Osteoblast (primary cell): Measurements from ENCODE around the gene RNF138. TPM values are rescaled to one million over a fixed set of nuclear protein-coding genes. Genes with fewer than 3 reads are reported as not detected.

Experiments
- DNase-seq: peaks from one replicate; pipeline ENCODE4 v3.0.0; 2011; ENCODE audit warnings: low spot score, mixed read lengths; ENCODE audit not compliant: insufficient read length; ENCODE audit errors: missing footprints
- H2AFZ ChIP-seq: 2 replicates; pipeline ENCODE4 v1.6.0; 2011; ENCODE audit warnings: mild to moderate bottlenecking, low read length
- H3K27ac ChIP-seq: 2 replicates; pipeline ENCODE4 v1.5.1; 2011; ENCODE audit warnings: mild to moderate bottlenecking, low read depth, low read length, moderate library complexity
- H3K27me3 ChIP-seq: 2 replicates; pipeline ENCODE4 v1.6.0; 2012; ENCODE audit warnings: mild to moderate bottlenecking, control low read depth, inconsistent platforms, low read length, moderate library complexity; ENCODE audit not compliant: insufficient read depth
- H3K36me3 ChIP-seq: 2 replicates; pipeline ENCODE4 v1.5.1; 2011; ENCODE audit warnings: mild to moderate bottlenecking, low read length, control low read depth, moderate library complexity; ENCODE audit not compliant: insufficient read depth
- H3K4me1 ChIP-seq: 2 replicates; pipeline ENCODE4 v1.5.1; 2011; ENCODE audit warnings: mild to moderate bottlenecking, low read length, control low read depth, moderate library complexity; ENCODE audit not compliant: insufficient read depth
- H3K4me2 ChIP-seq: 2 replicates; pipeline ENCODE4 v1.6.0; 2011; ENCODE audit warnings: mild to moderate bottlenecking, low read length; ENCODE audit not compliant: insufficient read depth
- H3K4me3 ChIP-seq: fragments of 200-600 bp; sonication (generic); 3 replicates; pipeline ENCODE4 v1.5.1; 2012; ENCODE audit warnings: mild to moderate bottlenecking, low read length, inconsistent platforms; ENCODE audit not compliant: insufficient read depth
- H3K79me2 ChIP-seq: 2 replicates; pipeline ENCODE4 v1.6.0; 2012; ENCODE audit warnings: mild to moderate bottlenecking, low read length, control low read depth, inconsistent platforms; ENCODE audit not compliant: insufficient read depth
- H3K9me3 ChIP-seq: 2 replicates; pipeline ENCODE4 v1.5.1; 2011; ENCODE audit warnings: low read depth, low read length, control low read depth
- H4K20me1 ChIP-seq: 2 replicates; pipeline ENCODE4 v1.6.0; 2012; ENCODE audit warnings: mild to moderate bottlenecking, low read length, control low read depth; ENCODE audit not compliant: insufficient read depth
- total RNA-seq: library from RNA; depleted of rRNA; stranded (reverse); fragments of >200 nt; gene quantifications from 2 replicates; pipeline ENCODE4 v1.2.3, GENCODE V29; 2012
- TF ChIP-seq, protein P1 (sequence below): IDR thresholded peaks from 2 replicates; pipeline ENCODE4 v1.5.1; 2011; ENCODE audit warnings: mild to moderate bottlenecking, low read depth, low read length, moderate library complexity; ENCODE audit errors: extremely low read depth

Gene RNF138, protein sequence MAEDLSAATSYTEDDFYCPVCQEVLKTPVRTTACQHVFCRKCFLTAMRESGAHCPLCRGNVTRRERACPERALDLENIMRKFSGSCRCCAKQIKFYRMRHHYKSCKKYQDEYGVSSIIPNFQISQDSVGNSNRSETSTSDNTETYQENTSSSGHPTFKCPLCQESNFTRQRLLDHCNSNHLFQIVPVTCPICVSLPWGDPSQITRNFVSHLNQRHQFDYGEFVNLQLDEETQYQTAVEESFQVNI
- total RNA-seq: 21.4 and 22.1 TPM in 2 replicates

- no peaks in the 10 kb centered on the region for H3K27me3 ChIP-seq
- peak within 1 kb of the TSS; percentile 92 for H2AFZ ChIP-seq
- H3K27ac ChIP-seq: peak within 1 kb of the TSS; percentile 80
- H3K4me1 ChIP-seq: peaks cover 15% of the 10 kb centered on the region
- peaks cover 43% of the 10 kb centered on the region for H3K79me2 ChIP-seq
- peaks cover 5% of the 10 kb centered on the region for H3K36me3 ChIP-seq
- peaks cover 15% of the 10 kb centered on the region for H4K20me1 ChIP-seq
- DNase-seq: peak; percentile 95
- peak within 1 kb of the TSS; percentile 90 for H3K4me2 ChIP-seq
- TF ChIP-seq, protein P1, sequence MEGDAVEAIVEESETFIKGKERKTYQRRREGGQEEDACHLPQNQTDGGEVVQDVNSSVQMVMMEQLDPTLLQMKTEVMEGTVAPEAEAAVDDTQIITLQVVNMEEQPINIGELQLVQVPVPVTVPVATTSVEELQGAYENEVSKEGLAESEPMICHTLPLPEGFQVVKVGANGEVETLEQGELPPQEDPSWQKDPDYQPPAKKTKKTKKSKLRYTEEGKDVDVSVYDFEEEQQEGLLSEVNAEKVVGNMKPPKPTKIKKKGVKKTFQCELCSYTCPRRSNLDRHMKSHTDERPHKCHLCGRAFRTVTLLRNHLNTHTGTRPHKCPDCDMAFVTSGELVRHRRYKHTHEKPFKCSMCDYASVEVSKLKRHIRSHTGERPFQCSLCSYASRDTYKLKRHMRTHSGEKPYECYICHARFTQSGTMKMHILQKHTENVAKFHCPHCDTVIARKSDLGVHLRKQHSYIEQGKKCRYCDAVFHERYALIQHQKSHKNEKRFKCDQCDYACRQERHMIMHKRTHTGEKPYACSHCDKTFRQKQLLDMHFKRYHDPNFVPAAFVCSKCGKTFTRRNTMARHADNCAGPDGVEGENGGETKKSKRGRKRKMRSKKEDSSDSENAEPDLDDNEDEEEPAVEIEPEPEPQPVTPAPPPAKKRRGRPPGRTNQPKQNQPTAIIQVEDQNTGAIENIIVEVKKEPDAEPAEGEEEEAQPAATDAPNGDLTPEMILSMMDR: no peak
- no peaks in the 10 kb centered on the region for H3K9me3 ChIP-seq
- H3K4me3 ChIP-seq: peak within 1 kb of the TSS; percentile 96
Measured at GRCh38 chr18:32091724-32092421, at the start of gene RNF138. TSS of gene RNF138 (plus strand) at chr18:32091874. CDS start at chr18:32092777, 903 bp downstream.

DNA sequence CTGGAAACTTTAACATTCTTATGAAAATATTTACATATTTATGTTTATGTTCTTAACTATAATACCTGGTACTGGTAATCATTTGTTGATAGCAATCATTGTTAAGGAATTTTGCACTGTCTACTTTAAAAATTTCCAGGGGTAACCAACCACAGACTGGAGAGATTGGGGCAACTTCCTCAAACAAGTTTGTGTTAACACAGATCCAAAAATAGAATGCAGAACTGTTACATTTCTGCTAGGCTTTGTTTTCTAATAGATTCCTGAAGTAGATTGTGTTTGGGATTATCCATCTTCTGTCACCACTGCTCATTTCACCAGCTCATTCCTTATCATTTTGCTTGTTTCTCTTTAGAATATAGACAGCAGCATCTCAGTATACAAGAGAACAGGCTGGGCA lies 49.3 kb upstream of the RNF138 start:
- no peak for DNase-seq
- Histone ChIP-seq H2AFZ (no peak overlapping the region), H3K4me2 (no peak overlapping the region), H3K4me1 (no peaks in the 10 kb centered on the region), H3K36me3 (no peaks in the 10 kb centered on the region), H4K20me1 (no peaks in the 10 kb centered on the region), H3K27ac (no peak overlapping the region), H3K79me2 (no peaks in the 10 kb centered on the region), H3K4me3 (no peak overlapping the region), H3K9me3 (no peaks in the 10 kb centered on the region), H3K27me3 (no peaks in the 10 kb centered on the region)
- TF ChIP-seq, protein P1: no peak

- Histone ChIP-seq H3K36me3 (no peaks in the 10 kb centered on the region), H3K27me3 (no peaks in the 10 kb centered on the region), H3K27ac (no peak overlapping the region), H4K20me1 (no peaks in the 10 kb centered on the region), H3K4me3 (no peak overlapping the region), H3K79me2 (no peaks in the 10 kb centered on the region), H3K9me3 (no peaks in the 10 kb centered on the region), H2AFZ (no peak overlapping the region), H3K4me1 (no peaks in the 10 kb centered on the region), H3K4me2 (peak overlapping the region; percentile 9)
- TF ChIP-seq, protein P1: no peak
- peak; percentile 62 for DNase-seq
Measured at GRCh38 chr18:32048507-32049091, 43.1 kb upstream of the RNF138 start.
